Astrocyte (in vitro differentiated cells and primary cell): ENCODE results near the gene CSKMT.

Source experiments
- EZH2 ChIP-seq: IDR thresholded peaks from 2 replicates; pipeline ENCODE4 v1.6.1; 2012; ENCODE audit warnings: mild to moderate bottlenecking, low read length, inconsistent platforms; ENCODE audit not compliant: insufficient read depth
- TF ChIP-seq, protein P1 (sequence below): IDR thresholded peaks from 2 replicates; pipeline ENCODE4 v1.5.1; 2011; ENCODE audit warnings: low read depth, mild to moderate bottlenecking, inconsistent platforms, low read length, moderate library complexity; ENCODE audit not compliant: insufficient read depth

DNA sequence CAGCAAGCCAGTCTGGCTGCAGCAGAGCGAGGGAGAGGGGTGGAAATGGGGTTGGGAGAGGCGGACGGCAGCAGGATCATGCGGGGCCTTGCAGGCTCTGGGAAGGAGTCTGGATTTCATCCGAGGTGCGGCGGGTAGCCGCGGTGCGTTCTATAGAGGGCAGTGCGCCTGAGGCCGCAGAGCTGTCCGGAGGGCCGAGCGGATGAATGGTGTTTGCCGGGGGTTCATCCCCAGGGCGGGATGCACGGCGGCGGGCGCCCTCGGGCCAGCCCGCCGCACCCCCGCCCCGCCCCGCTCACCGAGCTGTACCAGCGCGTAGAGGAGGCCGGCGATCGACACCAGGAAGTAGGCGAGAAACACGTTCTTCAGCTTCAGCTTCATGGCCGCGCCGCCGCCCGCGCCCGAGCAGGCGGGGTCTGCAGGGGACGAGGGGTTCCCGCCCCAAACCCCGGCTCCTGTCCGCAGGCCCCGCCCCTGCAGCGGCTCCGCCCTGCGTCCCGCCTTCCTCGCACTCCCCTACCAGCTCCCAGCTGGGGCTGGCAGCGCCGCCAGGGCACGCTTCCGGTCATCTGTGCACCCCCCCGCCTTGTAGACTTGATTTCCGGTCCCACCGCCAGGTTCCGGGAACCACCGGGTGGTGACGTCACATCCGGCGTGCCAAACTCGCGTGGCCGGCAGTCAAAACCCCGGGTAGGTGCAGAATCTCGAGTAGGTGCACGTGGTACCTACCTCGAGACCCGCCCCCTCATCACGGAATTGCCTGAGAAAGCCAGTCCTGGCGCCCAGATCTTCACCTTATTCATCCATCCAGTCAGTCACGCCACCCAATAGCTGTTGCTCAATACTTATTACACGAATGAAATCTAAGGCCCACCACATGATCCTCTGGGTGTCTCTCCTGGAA, 43.3 kb upstream of the CSKMT start, which contains the start of gene B3GAT3:
- TF ChIP-seq, protein P1, sequence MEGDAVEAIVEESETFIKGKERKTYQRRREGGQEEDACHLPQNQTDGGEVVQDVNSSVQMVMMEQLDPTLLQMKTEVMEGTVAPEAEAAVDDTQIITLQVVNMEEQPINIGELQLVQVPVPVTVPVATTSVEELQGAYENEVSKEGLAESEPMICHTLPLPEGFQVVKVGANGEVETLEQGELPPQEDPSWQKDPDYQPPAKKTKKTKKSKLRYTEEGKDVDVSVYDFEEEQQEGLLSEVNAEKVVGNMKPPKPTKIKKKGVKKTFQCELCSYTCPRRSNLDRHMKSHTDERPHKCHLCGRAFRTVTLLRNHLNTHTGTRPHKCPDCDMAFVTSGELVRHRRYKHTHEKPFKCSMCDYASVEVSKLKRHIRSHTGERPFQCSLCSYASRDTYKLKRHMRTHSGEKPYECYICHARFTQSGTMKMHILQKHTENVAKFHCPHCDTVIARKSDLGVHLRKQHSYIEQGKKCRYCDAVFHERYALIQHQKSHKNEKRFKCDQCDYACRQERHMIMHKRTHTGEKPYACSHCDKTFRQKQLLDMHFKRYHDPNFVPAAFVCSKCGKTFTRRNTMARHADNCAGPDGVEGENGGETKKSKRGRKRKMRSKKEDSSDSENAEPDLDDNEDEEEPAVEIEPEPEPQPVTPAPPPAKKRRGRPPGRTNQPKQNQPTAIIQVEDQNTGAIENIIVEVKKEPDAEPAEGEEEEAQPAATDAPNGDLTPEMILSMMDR: no peak
- no peak for TF ChIP-seq EZH2
